Right atrium auricular region (tissue), 2 donors: Measurements from ENCODE around the gene ARHGAP45. TPM values are rescaled to one million over a fixed set of nuclear protein-coding genes. Genes with fewer than 3 reads are reported as not detected.

Experiments
- DNase-seq: peaks from one replicate; pipeline ENCODE4 v3.0.0-alpha.2; 2019; ENCODE audit warnings: low spot score
- H3K27ac ChIP-seq, 2 donors: fragments of 200-600 bp; sonication (generic); 1 replicate in 1 of 2; 2 replicates in 1 of 2; pipeline ENCODE4 v1.5.1; 2016 to 2019
- H3K27me3 ChIP-seq, 2 donors: fragments of 200-600 bp; sonication (generic); one replicate each; pipeline versions ENCODE4 v1.5.1 to v1.6.0; 2017 to 2019
- H3K36me3 ChIP-seq: fragments of 200-600 bp; sonication (generic); one replicate; pipeline ENCODE4 v1.5.1; 2016
- H3K4me1 ChIP-seq, 2 donors: fragments of 200-600 bp; sonication (generic); one replicate each; pipeline versions ENCODE4 v1.5.1 to v1.6.0; 2017 to 2019
- H3K4me3 ChIP-seq, 2 donors: fragments of 200-600 bp; sonication (generic); 1 replicate in 1 of 2; 2 replicates in 1 of 2; pipeline ENCODE4 v1.5.1; 2017 to 2019; ENCODE audit warnings: mild to moderate bottlenecking in 1 of 2, moderate library complexity in 1 of 2
- H3K9me3 ChIP-seq, 2 donors: fragments of 200-600 bp; sonication (generic); one replicate each; pipeline ENCODE4 v1.5.1; 2019
- CTCF ChIP-seq, 2 donors: fragments of 200-600 bp; sonication (generic); IDR thresholded peaks; one replicate each; pipeline ENCODE4 v1.5.1; 2019; ENCODE audit warnings: antibody characterized with exemption in 2 of 2
- total RNA-seq, 2 donors: library from RNA; depleted of rRNA; stranded (reverse); fragments of >200 nt; gene quantifications; one replicate each; pipeline ENCODE4 v1.1.0, GENCODE V29; 2016

Gene ARHGAP45
- total RNA-seq, 2 donors from 2014 or later = 5.2 to 12.8 TPM

- no peaks in the 10 kb centered on the region for H3K27me3 ChIP-seq
- H3K27ac ChIP-seq = no peak overlapping the region
- H3K4me3 ChIP-seq = no peak overlapping the region
- peaks cover 46% of the 10 kb centered on the region for H3K36me3 ChIP-seq
- TF ChIP-seq CTCF (IDR thresholded peaks at IDR 0.05) = no peak
- no peaks in the 10 kb centered on the region for H3K9me3 ChIP-seq
- no peak for DNase-seq
- peaks cover 0 to 30% of the 10 kb centered on the region in 2 donors for H3K4me1 ChIP-seq
Observed at GRCh38 chr19:1089891-1090290, 22.9 kb downstream of the ARHGAP45 start.

- DNase-seq = no peak
- TF ChIP-seq CTCF (IDR thresholded peaks at IDR 0.05) = no peak
- no peak overlapping the region for H3K27ac ChIP-seq
- peaks cover 46% of the 10 kb centered on the region for H3K36me3 ChIP-seq
- peaks cover 0 to 34% of the 10 kb centered on the region in 2 donors for H3K4me1 ChIP-seq
- H3K9me3 ChIP-seq = no peaks in the 10 kb centered on the region
- H3K27me3 ChIP-seq = no peaks in the 10 kb centered on the region
- no peak overlapping the region for H3K4me3 ChIP-seq
Observed at GRCh38 chr19:1090731-1091543, 24.0 kb downstream of the ARHGAP45 start.

- DNase-seq = no peak
- peaks cover 46% of the 10 kb centered on the region for H3K36me3 ChIP-seq
- no peak for TF ChIP-seq CTCF (IDR thresholded peaks at IDR 0.05)
- no peak overlapping the region for H3K4me3 ChIP-seq
- no peak overlapping the region for H3K27ac ChIP-seq
- H3K9me3 ChIP-seq = no peaks in the 10 kb centered on the region
- H3K27me3 ChIP-seq = no peaks in the 10 kb centered on the region
- peaks cover 0 to 34% of the 10 kb centered on the region in 2 donors for H3K4me1 ChIP-seq
Observed at GRCh38 chr19:1091544-1092175, 24.7 kb downstream of the ARHGAP45 start.

- no peaks in the 10 kb centered on the region for H3K27me3 ChIP-seq
- no peak overlapping the region for H3K4me3 ChIP-seq
- TF ChIP-seq CTCF (IDR thresholded peaks at IDR 0.05) = no peak
- H3K36me3 ChIP-seq = peaks cover 44% of the 10 kb centered on the region
- H3K9me3 ChIP-seq = no peaks in the 10 kb centered on the region
- peaks cover 0 to 37% of the 10 kb centered on the region in 2 donors for H3K4me1 ChIP-seq
- DNase-seq = no peak
- H3K27ac ChIP-seq = no peak overlapping the region
Observed at GRCh38 chr19:1093330-1093729, 26.4 kb downstream of the ARHGAP45 start.

GRCh38 chr19:1093811-1094553 is 27.0 kb downstream of the ARHGAP45 start:
- peak overlapping the region in 1 of 2 donors; percentile 77 for H3K27ac ChIP-seq
- peak overlapping the region; percentile 91 to 98 for H3K4me3 ChIP-seq
- no peak for TF ChIP-seq CTCF (IDR thresholded peaks at IDR 0.05)
- DNase-seq = no peak
- H3K36me3 ChIP-seq = peaks cover 38% of the 10 kb centered on the region
- no peaks in the 10 kb centered on the region for H3K9me3 ChIP-seq
- H3K27me3 ChIP-seq = no peaks in the 10 kb centered on the region
- peaks cover 0 to 37% of the 10 kb centered on the region in 2 donors for H3K4me1 ChIP-seq
